ENCODE measurements around the gene NDUFB10.

NDUFB10 gene

DNA sequence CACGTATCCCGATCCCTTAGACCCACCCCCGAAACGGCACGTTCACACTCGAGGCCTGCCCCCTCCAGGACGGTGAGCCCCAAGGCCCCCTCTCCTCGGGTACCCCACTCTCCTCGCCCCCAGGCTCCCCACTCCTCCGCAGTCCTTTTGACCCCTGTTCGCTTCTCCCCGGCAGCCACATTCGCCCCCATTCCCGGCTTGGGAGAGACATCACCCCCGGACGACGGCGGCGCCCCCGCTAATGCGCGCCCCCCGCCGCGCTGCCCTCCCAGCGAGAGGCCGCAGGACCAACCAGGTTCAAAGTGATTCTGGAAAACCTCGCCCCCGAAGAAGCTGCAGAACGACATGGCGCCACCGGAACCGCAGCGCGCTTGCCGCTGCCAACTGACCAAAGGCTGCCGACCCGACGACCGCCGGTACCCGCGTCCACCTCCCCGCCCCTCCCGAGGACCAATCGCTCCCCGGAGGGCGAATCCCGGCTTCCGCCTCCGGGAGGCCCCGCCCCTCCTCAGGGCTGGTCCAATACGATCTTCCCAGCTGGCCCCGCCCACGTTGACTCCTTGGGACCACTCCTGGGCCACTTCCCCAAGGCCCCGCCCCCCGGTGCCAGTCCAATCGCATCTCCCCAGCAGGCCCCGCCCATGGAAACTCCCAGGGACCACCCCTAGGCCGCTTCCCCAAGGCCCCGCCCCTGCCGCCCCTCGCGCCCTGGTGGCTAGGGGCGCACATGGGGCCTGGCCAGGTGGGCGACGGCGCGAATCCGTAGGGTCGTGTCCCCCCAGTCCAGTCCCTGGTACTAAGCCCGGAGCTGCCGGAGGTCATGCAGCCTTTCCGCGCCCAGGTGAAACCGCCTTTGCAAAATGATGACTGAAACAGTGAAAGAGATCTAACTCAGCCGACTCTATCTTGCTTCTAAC, 16.3 kb upstream of the NDUFB10 start, which contains the start of gene MSRB1:
MSRB1 (minus strand) TSS at position 390 of the 917 bp plus-strand sequence; CDS start at position 347, 43 bp downstream.
- DNase-seq (ENCODE audit: extremely low read depth, low read depth): peak; percentile 95
- TF ChIP-seq, protein P1, sequence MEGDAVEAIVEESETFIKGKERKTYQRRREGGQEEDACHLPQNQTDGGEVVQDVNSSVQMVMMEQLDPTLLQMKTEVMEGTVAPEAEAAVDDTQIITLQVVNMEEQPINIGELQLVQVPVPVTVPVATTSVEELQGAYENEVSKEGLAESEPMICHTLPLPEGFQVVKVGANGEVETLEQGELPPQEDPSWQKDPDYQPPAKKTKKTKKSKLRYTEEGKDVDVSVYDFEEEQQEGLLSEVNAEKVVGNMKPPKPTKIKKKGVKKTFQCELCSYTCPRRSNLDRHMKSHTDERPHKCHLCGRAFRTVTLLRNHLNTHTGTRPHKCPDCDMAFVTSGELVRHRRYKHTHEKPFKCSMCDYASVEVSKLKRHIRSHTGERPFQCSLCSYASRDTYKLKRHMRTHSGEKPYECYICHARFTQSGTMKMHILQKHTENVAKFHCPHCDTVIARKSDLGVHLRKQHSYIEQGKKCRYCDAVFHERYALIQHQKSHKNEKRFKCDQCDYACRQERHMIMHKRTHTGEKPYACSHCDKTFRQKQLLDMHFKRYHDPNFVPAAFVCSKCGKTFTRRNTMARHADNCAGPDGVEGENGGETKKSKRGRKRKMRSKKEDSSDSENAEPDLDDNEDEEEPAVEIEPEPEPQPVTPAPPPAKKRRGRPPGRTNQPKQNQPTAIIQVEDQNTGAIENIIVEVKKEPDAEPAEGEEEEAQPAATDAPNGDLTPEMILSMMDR (IDR thresholded peaks at IDR 0.05; ENCODE audit: low read depth, low read length): no peak

DNA sequence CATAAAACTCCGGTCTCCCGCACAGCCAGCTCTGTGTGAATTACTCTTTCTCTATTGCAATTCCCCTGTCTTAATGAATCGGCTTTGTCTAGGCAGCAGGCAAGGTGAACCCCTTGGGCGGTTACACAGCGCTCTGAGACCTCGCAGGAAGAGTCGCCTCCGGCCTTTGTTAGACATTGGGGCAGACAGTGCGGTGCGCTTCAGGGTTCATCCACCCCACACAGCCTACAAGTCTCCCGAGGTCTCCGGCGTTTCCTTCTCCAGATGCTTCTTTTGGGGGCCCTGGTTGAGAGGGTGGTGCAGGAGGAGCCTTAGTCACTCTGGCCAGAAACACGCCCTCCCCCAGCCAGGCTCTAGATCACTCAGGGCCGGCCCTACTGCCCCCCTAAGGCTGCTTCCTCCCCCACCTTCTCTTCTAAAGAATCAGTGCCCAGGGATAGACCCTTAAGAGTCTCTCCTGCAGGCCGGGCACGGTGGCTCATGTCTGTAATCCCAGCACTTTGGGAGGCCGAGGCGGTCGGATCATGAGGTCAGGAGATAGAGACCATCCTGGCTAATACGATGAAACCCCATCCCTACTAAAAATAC, 14.6 kb upstream of the NDUFB10 start:
- DNase-seq (ENCODE audit: extremely low read depth, low read depth): no peak
- TF ChIP-seq, protein P1 (IDR thresholded peaks at IDR 0.05; ENCODE audit: low read depth, low read length): no peak

DNA sequence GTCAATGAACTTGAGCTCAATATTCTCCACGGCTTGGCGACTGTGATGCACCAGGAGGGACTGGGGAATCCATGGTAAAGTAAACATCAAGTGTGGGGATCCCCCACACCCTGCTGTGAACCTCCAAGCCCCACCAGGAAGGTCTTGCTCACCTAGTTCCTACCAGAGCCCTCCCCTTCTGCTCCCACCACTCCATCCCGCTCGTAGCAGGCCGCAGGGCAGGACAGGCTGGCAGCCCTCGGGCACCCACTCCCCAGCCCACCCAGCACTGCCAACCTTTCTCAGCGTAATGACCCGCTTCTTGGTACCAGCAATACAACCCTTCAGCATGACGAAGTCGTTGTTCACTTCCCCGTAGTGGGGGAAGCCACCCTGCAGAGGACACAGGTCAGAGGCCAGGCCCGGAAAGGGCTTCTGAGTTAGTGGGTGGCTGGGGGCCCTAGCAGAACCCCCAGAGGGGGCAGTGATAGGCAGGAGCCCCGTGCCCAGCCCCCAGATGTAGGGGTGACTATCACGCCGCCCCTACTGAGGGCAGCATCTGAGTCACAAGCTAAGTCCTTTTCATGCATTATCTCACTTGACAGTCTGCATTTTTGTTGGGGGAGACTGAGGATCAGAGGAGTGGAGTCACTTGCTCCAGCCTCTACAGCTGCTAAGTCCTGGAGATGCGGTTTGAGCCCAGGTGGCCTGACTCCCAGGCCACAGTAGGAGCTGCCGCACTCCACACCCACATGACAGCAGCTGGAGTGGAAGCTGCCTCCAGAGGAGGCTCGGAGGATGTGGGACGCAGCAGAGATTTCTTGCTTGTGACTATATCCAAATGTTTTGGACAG, 13.6 kb upstream of the NDUFB10 start:
- DNase-seq (ENCODE audit: extremely low read depth, low read depth): no peak
- TF ChIP-seq, protein P1 (IDR thresholded peaks at IDR 0.05; ENCODE audit: low read depth, low read length): no peak

DNA sequence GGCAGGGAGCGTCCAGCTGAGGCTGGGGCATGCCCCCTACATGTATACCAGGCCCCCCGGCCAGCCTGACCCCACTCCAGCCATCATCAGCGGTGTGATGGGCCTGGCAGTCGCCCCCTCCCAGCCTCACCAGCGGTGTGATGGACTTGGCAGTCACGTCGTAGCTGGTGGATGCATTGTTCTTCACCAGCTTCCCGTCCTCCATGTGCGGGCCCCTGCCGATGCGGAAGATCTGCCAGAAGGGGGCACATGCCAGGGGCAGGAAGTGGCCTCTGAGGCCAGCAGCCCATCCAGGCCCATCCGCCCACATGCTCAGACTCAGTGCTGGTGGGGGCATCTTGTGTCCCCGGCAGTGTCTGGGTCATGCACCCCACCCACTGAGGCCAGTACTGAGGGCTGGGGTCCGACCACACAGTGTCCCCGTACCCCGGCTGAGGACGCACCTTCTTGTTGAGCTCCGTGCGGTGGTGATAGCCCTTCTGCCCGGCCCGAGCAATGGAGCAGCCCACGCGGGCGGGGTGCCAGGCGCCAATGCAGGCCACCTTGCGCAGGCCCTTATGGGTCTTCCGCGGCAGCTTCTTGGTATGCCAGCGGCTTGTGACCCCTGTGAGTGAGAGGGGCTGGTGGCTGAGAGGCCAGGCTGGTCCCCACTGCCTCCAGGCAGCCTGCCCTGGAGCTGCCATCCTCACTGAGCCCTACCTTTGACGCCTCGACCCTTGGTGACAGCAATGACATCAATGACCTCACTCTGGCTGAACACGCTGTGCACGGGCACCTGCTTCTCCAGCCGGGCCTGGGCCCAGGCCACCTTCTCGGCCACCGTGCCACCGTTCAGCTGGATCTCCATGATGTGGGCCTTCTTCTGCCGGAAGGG, 12.6 kb upstream of the NDUFB10 start:
- TF ChIP-seq, protein P1 (IDR thresholded peaks at IDR 0.05; ENCODE audit: low read depth, low read length): no peak
- no peak for DNase-seq (ENCODE audit: extremely low read depth, low read depth)

DNA sequence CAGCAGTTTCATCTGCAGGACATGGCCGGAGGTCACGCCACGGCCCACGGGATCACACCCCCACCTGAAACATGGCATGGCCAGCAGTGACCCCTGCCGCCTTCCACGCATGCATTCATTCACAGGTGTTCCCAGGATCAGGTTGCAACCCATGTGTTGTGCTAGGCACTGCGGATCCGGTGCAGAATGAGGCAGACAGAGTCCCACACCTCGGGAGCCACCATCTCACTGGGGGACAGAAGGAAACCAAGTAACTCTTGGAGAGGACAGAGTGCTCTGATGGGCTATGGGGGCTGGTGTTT, 12.0 kb upstream of the NDUFB10 start:
- no peak for DNase-seq (ENCODE audit: extremely low read depth, low read depth)
- TF ChIP-seq, protein P1 (IDR thresholded peaks at IDR 0.05; ENCODE audit: low read depth, low read length): no peak

DNA sequence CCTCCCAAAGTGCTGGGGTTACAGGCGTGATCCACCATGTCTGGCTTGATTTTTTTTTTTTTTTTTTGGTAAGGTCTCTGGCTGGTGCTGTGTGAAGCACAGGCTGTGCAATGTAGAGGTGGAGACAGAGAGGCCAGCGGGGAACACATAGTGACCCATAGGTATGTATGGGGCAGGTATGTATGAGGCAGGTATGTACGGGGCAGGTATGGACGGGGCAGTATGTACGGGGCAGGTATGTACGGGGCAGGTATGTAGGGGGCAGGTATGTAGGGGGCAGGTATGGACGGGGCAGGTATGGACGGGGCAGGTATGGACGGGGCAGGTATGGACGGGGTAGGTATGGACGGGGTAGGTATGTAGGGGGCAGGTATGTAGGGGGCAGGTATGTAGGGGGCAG, 9.8 kb upstream of the NDUFB10 start:
- TF ChIP-seq, protein P1 (IDR thresholded peaks at IDR 0.05; ENCODE audit: low read depth, low read length): no peak
- DNase-seq (ENCODE audit: extremely low read depth, low read depth): no peak
